ENCODE measurements around the gene LMO7. TPM values are rescaled to one million over a fixed set of nuclear protein-coding genes. Genes with fewer than 3 reads are reported as not detected.

The LMO7 gene
- total and polyA plus RNA-seq, 4 donors: 17.5 to 69.6 (median 38.2) TPM

- Histone ChIP-seq H3K4me3 (ENCODE audit: low read depth in 1 of 3, low read length in 3 of 3) (no peak overlapping the region), H3K9ac (ENCODE audit: low read depth in 1 of 2, low read length in 2 of 2) (no peak overlapping the region), H3K9me3 (ENCODE audit: control insufficient read depth in 4 of 4, low read length in 3 of 4) (no peaks in the 10 kb centered on the region), H3K36me3 (ENCODE audit: control insufficient read depth in 4 of 4, insufficient read depth in 3 of 4, low read depth in 1 of 4, low read length in 3 of 4) (no peaks in the 10 kb centered on the region), H3K4me1 (ENCODE audit: control insufficient read depth in 4 of 4, insufficient read depth in 4 of 4, low read length in 3 of 4) (no peaks in the 10 kb centered on the region), H3K27ac (ENCODE audit: low read depth in 1 of 2, low read length in 2 of 2) (no peak overlapping the region), H3K27me3 (ENCODE audit: control insufficient read depth in 4 of 4, insufficient read depth in 4 of 4, low read length in 3 of 4) (no peaks in the 10 kb centered on the region)
- WGBS: 96% methylated on average over 2 of the region's 2 CpGs
- DNase-seq (ENCODE audit: low spot score): no peak
- TF ChIP-seq TAF1 (conservative IDR thresholded peaks at IDR 0.05) (no peak), FOXA1 (IDR thresholded peaks at IDR 0.05) (no peak), GABPA (IDR thresholded peaks at IDR 0.05 in 1 of 2, conservative IDR thresholded peaks at IDR 0.05 in 1 of 2) (no peak), YY1 (IDR thresholded peaks at IDR 0.05) (no peak)
- TF ChIP-seq, protein P1, sequence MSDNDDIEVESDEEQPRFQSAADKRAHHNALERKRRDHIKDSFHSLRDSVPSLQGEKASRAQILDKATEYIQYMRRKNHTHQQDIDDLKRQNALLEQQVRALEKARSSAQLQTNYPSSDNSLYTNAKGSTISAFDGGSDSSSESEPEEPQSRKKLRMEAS (IDR thresholded peaks at IDR 0.05): no peak
- TF ChIP-seq, protein P2, sequence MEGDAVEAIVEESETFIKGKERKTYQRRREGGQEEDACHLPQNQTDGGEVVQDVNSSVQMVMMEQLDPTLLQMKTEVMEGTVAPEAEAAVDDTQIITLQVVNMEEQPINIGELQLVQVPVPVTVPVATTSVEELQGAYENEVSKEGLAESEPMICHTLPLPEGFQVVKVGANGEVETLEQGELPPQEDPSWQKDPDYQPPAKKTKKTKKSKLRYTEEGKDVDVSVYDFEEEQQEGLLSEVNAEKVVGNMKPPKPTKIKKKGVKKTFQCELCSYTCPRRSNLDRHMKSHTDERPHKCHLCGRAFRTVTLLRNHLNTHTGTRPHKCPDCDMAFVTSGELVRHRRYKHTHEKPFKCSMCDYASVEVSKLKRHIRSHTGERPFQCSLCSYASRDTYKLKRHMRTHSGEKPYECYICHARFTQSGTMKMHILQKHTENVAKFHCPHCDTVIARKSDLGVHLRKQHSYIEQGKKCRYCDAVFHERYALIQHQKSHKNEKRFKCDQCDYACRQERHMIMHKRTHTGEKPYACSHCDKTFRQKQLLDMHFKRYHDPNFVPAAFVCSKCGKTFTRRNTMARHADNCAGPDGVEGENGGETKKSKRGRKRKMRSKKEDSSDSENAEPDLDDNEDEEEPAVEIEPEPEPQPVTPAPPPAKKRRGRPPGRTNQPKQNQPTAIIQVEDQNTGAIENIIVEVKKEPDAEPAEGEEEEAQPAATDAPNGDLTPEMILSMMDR (IDR thresholded peaks at IDR 0.05; ENCODE audit: low read depth, low read length, missing input control): no peak
These were observed 14.9 kb downstream of the LMO7 start for GRCh38 chr13:75651013-75651412.

- TF ChIP-seq, protein P2 (IDR thresholded peaks at IDR 0.05; ENCODE audit: low read depth, low read length, missing input control): no peak
- TF ChIP-seq, protein P3, sequence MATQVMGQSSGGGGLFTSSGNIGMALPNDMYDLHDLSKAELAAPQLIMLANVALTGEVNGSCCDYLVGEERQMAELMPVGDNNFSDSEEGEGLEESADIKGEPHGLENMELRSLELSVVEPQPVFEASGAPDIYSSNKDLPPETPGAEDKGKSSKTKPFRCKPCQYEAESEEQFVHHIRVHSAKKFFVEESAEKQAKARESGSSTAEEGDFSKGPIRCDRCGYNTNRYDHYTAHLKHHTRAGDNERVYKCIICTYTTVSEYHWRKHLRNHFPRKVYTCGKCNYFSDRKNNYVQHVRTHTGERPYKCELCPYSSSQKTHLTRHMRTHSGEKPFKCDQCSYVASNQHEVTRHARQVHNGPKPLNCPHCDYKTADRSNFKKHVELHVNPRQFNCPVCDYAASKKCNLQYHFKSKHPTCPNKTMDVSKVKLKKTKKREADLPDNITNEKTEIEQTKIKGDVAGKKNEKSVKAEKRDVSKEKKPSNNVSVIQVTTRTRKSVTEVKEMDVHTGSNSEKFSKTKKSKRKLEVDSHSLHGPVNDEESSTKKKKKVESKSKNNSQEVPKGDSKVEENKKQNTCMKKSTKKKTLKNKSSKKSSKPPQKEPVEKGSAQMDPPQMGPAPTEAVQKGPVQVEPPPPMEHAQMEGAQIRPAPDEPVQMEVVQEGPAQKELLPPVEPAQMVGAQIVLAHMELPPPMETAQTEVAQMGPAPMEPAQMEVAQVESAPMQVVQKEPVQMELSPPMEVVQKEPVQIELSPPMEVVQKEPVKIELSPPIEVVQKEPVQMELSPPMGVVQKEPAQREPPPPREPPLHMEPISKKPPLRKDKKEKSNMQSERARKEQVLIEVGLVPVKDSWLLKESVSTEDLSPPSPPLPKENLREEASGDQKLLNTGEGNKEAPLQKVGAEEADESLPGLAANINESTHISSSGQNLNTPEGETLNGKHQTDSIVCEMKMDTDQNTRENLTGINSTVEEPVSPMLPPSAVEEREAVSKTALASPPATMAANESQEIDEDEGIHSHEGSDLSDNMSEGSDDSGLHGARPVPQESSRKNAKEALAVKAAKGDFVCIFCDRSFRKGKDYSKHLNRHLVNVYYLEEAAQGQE (IDR thresholded peaks at IDR 0.05): no peak
- TF ChIP-seq RAD21 (IDR thresholded peaks at IDR 0.05): no peak
- TF ChIP-seq, protein P1 (IDR thresholded peaks at IDR 0.05): no peak
- no peak for TF ChIP-seq EGR1 (IDR thresholded peaks at IDR 0.05; ENCODE audit: low read depth in 2 of 2)
- TF ChIP-seq, protein P4, sequence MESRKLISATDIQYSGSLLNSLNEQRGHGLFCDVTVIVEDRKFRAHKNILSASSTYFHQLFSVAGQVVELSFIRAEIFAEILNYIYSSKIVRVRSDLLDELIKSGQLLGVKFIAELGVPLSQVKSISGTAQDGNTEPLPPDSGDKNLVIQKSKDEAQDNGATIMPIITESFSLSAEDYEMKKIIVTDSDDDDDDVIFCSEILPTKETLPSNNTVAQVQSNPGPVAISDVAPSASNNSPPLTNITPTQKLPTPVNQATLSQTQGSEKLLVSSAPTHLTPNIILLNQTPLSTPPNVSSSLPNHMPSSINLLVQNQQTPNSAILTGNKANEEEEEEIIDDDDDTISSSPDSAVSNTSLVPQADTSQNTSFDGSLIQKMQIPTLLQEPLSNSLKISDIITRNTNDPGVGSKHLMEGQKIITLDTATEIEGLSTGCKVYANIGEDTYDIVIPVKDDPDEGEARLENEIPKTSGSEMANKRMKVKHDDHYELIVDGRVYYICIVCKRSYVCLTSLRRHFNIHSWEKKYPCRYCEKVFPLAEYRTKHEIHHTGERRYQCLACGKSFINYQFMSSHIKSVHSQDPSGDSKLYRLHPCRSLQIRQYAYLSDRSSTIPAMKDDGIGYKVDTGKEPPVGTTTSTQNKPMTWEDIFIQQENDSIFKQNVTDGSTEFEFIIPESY (IDR thresholded peaks at IDR 0.05): no peak
- no peak for TF ChIP-seq ATF3 (IDR thresholded peaks at IDR 0.05)
- TF ChIP-seq FOXA2 (IDR thresholded peaks at IDR 0.05): no peak
- TF ChIP-seq FOXA1 (IDR thresholded peaks at IDR 0.05): no peak
- TF ChIP-seq RXRA (IDR thresholded peaks at IDR 0.05): no peak
- TF ChIP-seq TAF1 (conservative IDR thresholded peaks at IDR 0.05): no peak
- no peak for TF ChIP-seq NR2F2 (IDR thresholded peaks at IDR 0.05)
- TF ChIP-seq SP1 (IDR thresholded peaks at IDR 0.05): no peak
- TF ChIP-seq JUND (IDR thresholded peaks at IDR 0.05): no peak
- no peak for TF ChIP-seq HNF4A (conservative IDR thresholded peaks at IDR 0.05)
These were observed 16.6 kb downstream of the LMO7 start for GRCh38 chr13:75652726-75653125.

More at GRCh38 chr13:75652726-75653125, 16.6 kb downstream of the LMO7 start:
- Histone ChIP-seq H3K27ac (ENCODE audit: low read depth in 1 of 2, low read length in 2 of 2) (no peak overlapping the region), H3K9ac (ENCODE audit: low read depth in 1 of 2, low read length in 2 of 2) (no peak overlapping the region), H3K4me3 (ENCODE audit: low read depth in 1 of 3, low read length in 3 of 3) (no peak overlapping the region), H3K27me3 (ENCODE audit: control insufficient read depth in 4 of 4, insufficient read depth in 4 of 4, low read length in 3 of 4) (no peaks in the 10 kb centered on the region), H3K36me3 (ENCODE audit: control insufficient read depth in 4 of 4, insufficient read depth in 3 of 4, low read depth in 1 of 4, low read length in 3 of 4) (no peaks in the 10 kb centered on the region), H3K9me3 (ENCODE audit: control insufficient read depth in 4 of 4, low read length in 3 of 4) (no peaks in the 10 kb centered on the region), H3K4me1 (ENCODE audit: control insufficient read depth in 4 of 4, insufficient read depth in 4 of 4, low read length in 3 of 4) (no peaks in the 10 kb centered on the region)
- no peak for DNase-seq (ENCODE audit: low spot score)
- 92% methylated on average over 2 of the region's 2 CpGs for WGBS
